Esophagus mucosa (tissue), 1 donor: ENCODE results near the gene DNAJC4. TPM values are rescaled to one million over a fixed set of nuclear protein-coding genes. Genes with fewer than 3 reads are reported as not detected.

ENCODE experiments used
- ATAC-seq: fragments of 200-7000 bp; cut with Tn5 transposase; one replicate; pipeline ENCODE4 v1.9.1; 2020
- total RNA-seq: library from RNA; stranded (reverse); gene quantifications from one replicate; pipeline ENCODE4 v1.2.4, GENCODE V29; 2023
- donor health status: DM: yes; HTN: yes; CAD: no.

The DNAJC4 gene
- 16.7 TPM for total RNA-seq

GRCh38 chr11:64230171-64230984 is at the start of gene DNAJC4:
TSS of gene DNAJC4 (plus strand) at chr11:64230548. CDS start at chr11:64230855, 307 bp downstream.
- peak; percentile 49 for ATAC-seq

- no peak for ATAC-seq
Observed at GRCh38 chr11:64180891-64181290, 49.5 kb upstream of the DNAJC4 start.

GRCh38 chr11:64181506-64182411 is 48.6 kb upstream of the DNAJC4 start:
- ATAC-seq = peak; percentile 66

- no peak for ATAC-seq
Observed at GRCh38 chr11:64183890-64184289, 46.5 kb upstream of the DNAJC4 start.

GRCh38 chr11:64185175-64185692 is 45.1 kb upstream of the DNAJC4 start:
- ATAC-seq = peak; percentile 28

- ATAC-seq = peak; percentile 94
Observed at GRCh38 chr11:64185693-64186491, 44.5 kb upstream of the DNAJC4 start, which contains the start of gene STIP1. TSS of gene STIP1 (plus strand) at chr11:64186171. CDS start at chr11:64186262, 91 bp downstream.

- ATAC-seq = no peak
Observed at GRCh38 chr11:64186492-64187165, 43.7 kb upstream of the DNAJC4 start.

- ATAC-seq = no peak
Observed at GRCh38 chr11:64192434-64192833, 37.9 kb upstream of the DNAJC4 start.

- no peak for ATAC-seq
Observed at GRCh38 chr11:64196626-64197025, 33.7 kb upstream of the DNAJC4 start.

- ATAC-seq = no peak
Observed at GRCh38 chr11:64198511-64198910, 31.8 kb upstream of the DNAJC4 start.

GRCh38 chr11:64201543-64201942 is 28.8 kb upstream of the DNAJC4 start:
- no peak for ATAC-seq

- no peak for ATAC-seq
Observed at GRCh38 chr11:64202992-64203391, 27.4 kb upstream of the DNAJC4 start.

GRCh38 chr11:64203421-64204079 is 26.8 kb upstream of the DNAJC4 start:
- ATAC-seq = no peak

- ATAC-seq = no peak
Observed at GRCh38 chr11:64204080-64204440, 26.3 kb upstream of the DNAJC4 start.

- ATAC-seq = peak; percentile 69
Observed at GRCh38 chr11:64204464-64204989, 25.8 kb upstream of the DNAJC4 start.

- peak; percentile 20 for ATAC-seq
Observed at GRCh38 chr11:64206457-64207255, 23.7 kb upstream of the DNAJC4 start, which contains the start of gene FERMT3. TSS of gene FERMT3 (plus strand) at chr11:64206721. CDS start at chr11:64207365, 644 bp downstream.

- ATAC-seq = peak; percentile 32
Observed at GRCh38 chr11:64207256-64208085, 22.9 kb upstream of the DNAJC4 start.

GRCh38 chr11:64208086-64208795 is 22.1 kb upstream of the DNAJC4 start:
- ATAC-seq = no peak
